H9 (cell line): Measurements from ENCODE around the gene ANKS3. TPM values are rescaled to one million over a fixed set of nuclear protein-coding genes. Genes with fewer than 3 reads are reported as not detected.

ENCODE experiments used
- DNase-seq: peaks from one replicate; pipeline ENCODE4 v3.0.0-alpha.2; 2017
- H2AFZ ChIP-seq: one replicate; pipeline ENCODE4 v1.6.1; 2013; ENCODE audit warnings: mild to moderate bottlenecking, low read length, control low read depth, moderate library complexity
- H2AK5ac ChIP-seq: 2 replicates; pipeline ENCODE4 v1.6.1; 2013; ENCODE audit warnings: low read length, control low read depth, mixed read lengths; ENCODE audit not compliant: insufficient read length
- H2BK120ac ChIP-seq: one replicate; pipeline ENCODE4 v1.6.1; 2013; ENCODE audit warnings: low read depth, mild to moderate bottlenecking, low read length, control low read depth, inconsistent platforms; ENCODE audit not compliant: poor library complexity, severe bottlenecking
- H2BK12ac ChIP-seq: 2 replicates; pipeline ENCODE4 v1.6.1; 2013; ENCODE audit warnings: low read length, control low read depth, mixed read lengths, low read depth; ENCODE audit not compliant: insufficient read length
- H2BK15ac ChIP-seq: 2 replicates; pipeline ENCODE4 v1.6.1; 2013; ENCODE audit warnings: low read depth, low read length, control low read depth
- H2BK20ac ChIP-seq: one replicate; pipeline ENCODE4 v1.6.1; 2013; ENCODE audit warnings: low read depth, mild to moderate bottlenecking, low read length, control low read depth, inconsistent platforms; ENCODE audit not compliant: poor library complexity, severe bottlenecking
- H2BK5ac ChIP-seq: 2 replicates; pipeline ENCODE4 v1.6.1; 2013; ENCODE audit warnings: low read length, control low read depth, mixed read lengths; ENCODE audit not compliant: insufficient read length
- H3K14ac ChIP-seq: 2 replicates; pipeline ENCODE4 v1.6.1; 2013; ENCODE audit warnings: low read length, control low read depth; ENCODE audit not compliant: insufficient read depth
- H3K18ac ChIP-seq: 2 replicates; pipeline ENCODE4 v1.6.1; 2013; ENCODE audit warnings: low read depth, mild to moderate bottlenecking, mixed read lengths, low read length, control low read depth; ENCODE audit not compliant: insufficient read length
- H3K23ac ChIP-seq: 2 replicates; pipeline ENCODE4 v1.6.1; 2013; ENCODE audit warnings: low read length, control low read depth, mixed read lengths, low read depth; ENCODE audit not compliant: insufficient read length
- H3K23me2 ChIP-seq: 2 replicates; pipeline ENCODE4 v1.6.1; 2013; ENCODE audit warnings: low read depth, mild to moderate bottlenecking, mixed read lengths, low read length, control low read depth; ENCODE audit not compliant: insufficient read length, poor library complexity, severe bottlenecking
- H3K27ac ChIP-seq: 2 replicates; pipeline ENCODE4 v1.5.1; 2013; ENCODE audit warnings: low read length, control low read depth, mixed read lengths, low read depth; ENCODE audit not compliant: insufficient read length
- H3K27me3 ChIP-seq: 2 replicates; pipeline ENCODE4 v1.6.1; 2013; ENCODE audit warnings: low read length, control low read depth, inconsistent platforms; ENCODE audit not compliant: insufficient read depth
- H3K4ac ChIP-seq: 2 replicates; pipeline ENCODE4 v1.6.1; 2013; ENCODE audit warnings: low read depth, mild to moderate bottlenecking, control low read depth, inconsistent platforms, low read length, moderate library complexity
- H3K4me1 ChIP-seq: 2 replicates; pipeline ENCODE4 v1.6.1; 2013; ENCODE audit warnings: low read length, control low read depth, inconsistent platforms; ENCODE audit not compliant: insufficient read depth
- H3K4me2 ChIP-seq: 2 replicates; pipeline ENCODE4 v1.6.1; 2013; ENCODE audit warnings: low read length, control low read depth, mixed read lengths; ENCODE audit not compliant: insufficient read length, insufficient read depth
- H3K56ac ChIP-seq: 2 replicates; pipeline ENCODE4 v1.6.1; 2013; ENCODE audit warnings: low read depth, mild to moderate bottlenecking, mixed read lengths, low read length, control low read depth; ENCODE audit not compliant: insufficient read length
- H3K79me1 ChIP-seq: 2 replicates; pipeline ENCODE4 v1.6.1; 2013; ENCODE audit warnings: low read depth, mild to moderate bottlenecking, moderate library complexity, low read length, control low read depth, inconsistent platforms; ENCODE audit not compliant: insufficient read depth, poor library complexity, severe bottlenecking
- H3K79me2 ChIP-seq: 2 replicates; pipeline ENCODE4 v1.6.1; 2013; ENCODE audit warnings: low read length, control low read depth, inconsistent platforms; ENCODE audit not compliant: insufficient read depth
- H3K9ac ChIP-seq: 2 replicates; pipeline ENCODE4 v1.6.1; 2013; ENCODE audit warnings: low read length, control low read depth, mixed read lengths; ENCODE audit not compliant: insufficient read length; ENCODE audit errors: extremely low read depth
- H3K9me3 ChIP-seq: one replicate; pipeline ENCODE4 v1.6.1; 2013; ENCODE audit warnings: low read depth, low read length, inconsistent platforms; ENCODE audit not compliant: control insufficient read depth
- H3T11ph ChIP-seq: one replicate; pipeline ENCODE4 v1.6.1; 2013; ENCODE audit warnings: mild to moderate bottlenecking, low read length, control low read depth, inconsistent platforms
- H4K20me1 ChIP-seq: one replicate; pipeline ENCODE4 v1.6.1; 2013; ENCODE audit not compliant: control insufficient read depth, insufficient read length, insufficient read depth
- H4K5ac ChIP-seq: 2 replicates; pipeline ENCODE4 v1.6.1; 2013; ENCODE audit warnings: low read depth, mild to moderate bottlenecking, mixed read lengths, low read length, control low read depth; ENCODE audit not compliant: insufficient read length
- H4K8ac ChIP-seq: replicated peaks from 2 replicates; pipeline ENCODE4 v1.6.1; 2013; ENCODE audit warnings: low read length, control low read depth, mixed read lengths, low read depth; ENCODE audit not compliant: insufficient read length
- H4K91ac ChIP-seq: 2 replicates; pipeline ENCODE4 v1.6.1; 2013; ENCODE audit warnings: low read depth, mild to moderate bottlenecking, moderate library complexity, mixed read lengths, low read length, control low read depth; ENCODE audit not compliant: insufficient read length
- H3K27ac Mint-ChIP-seq, 3 experiments: 2 replicates in 2 of 3; 3 replicates in 1 of 3; pipeline ENCODE4 v1.8.0; 2020 to 2021; ENCODE audit warnings: mixed read lengths in 3 of 3, mild to moderate bottlenecking in 1 of 3, moderate library complexity in 1 of 3
- H3K27me3 Mint-ChIP-seq: 2 replicates; pipeline ENCODE4 v1.8.0; 2021; ENCODE audit warnings: low read depth, mild to moderate bottlenecking, moderate library complexity, mixed read lengths
- H3K36me3 Mint-ChIP-seq, 3 experiments: 2 replicates in 2 of 3; 3 replicates in 1 of 3; pipeline ENCODE4 v1.8.0; 2020 to 2021; ENCODE audit warnings: low read depth in 3 of 3, mixed read lengths in 3 of 3; ENCODE audit not compliant: insufficient read depth in 1 of 3
- H3K4me1 Mint-ChIP-seq, 2 experiments: 2 replicates each; pipeline ENCODE4 v1.8.0; 2020; ENCODE audit warnings: mixed read lengths in 2 of 2
- H3K4me3 Mint-ChIP-seq, 2 experiments: 2 replicates in 1 of 2; 3 replicates in 1 of 2; pipeline ENCODE4 v1.8.0; 2020 to 2021; ENCODE audit warnings: mild to moderate bottlenecking in 2 of 2, mixed read lengths in 2 of 2, moderate library complexity in 1 of 2
- H3K9me3 Mint-ChIP-seq, 2 experiments: 2 replicates in 1 of 2; 3 replicates in 1 of 2; pipeline ENCODE4 v1.8.0; 2020; ENCODE audit warnings: mild to moderate bottlenecking in 2 of 2, mixed read lengths in 2 of 2, moderate library complexity in 1 of 2
- WGBS: extraction: QIAGEN DNeasy Blood & Tissue Kit; methylation state at CpG from one replicate; pipeline ENCODE4 v1.1.7; 2013; ENCODE audit warnings: missing lambda C conversion rate, low lambda C conversion rate, mixed read lengths; ENCODE audit not compliant: insufficient read length; ENCODE audit errors: extremely low coverage; 5-methylcytosine and 5-hydroxymethylcytosine counted together
- total RNA-seq: library from RNA; stranded (reverse); gene quantifications from 2 replicates; pipeline ENCODE4 v1.2.1, GENCODE V29; 2021
- TF ChIP-seq, protein P1 (sequence below): fragments of 200-600 bp; sonication (generic); conservative IDR thresholded peaks from 3 replicates; pipeline ENCODE4 v1.8.0; 2021; ENCODE audit warnings: antibody characterized with exemption, mild to moderate bottlenecking

ANKS3 gene
- total RNA-seq, 1 experiment from 2014 or later: 32.0 TPM

- no peak overlapping the region for H3K18ac ChIP-seq
- H4K5ac ChIP-seq: no peak overlapping the region
Measured at GRCh38 chr16:4714996-4715395, 19.1 kb downstream of the ANKS3 start.

More at GRCh38 chr16:4714996-4715395, 19.1 kb downstream of the ANKS3 start:
- no peak overlapping the region for H3K9ac ChIP-seq
- no peak overlapping the region for H2AFZ ChIP-seq
- TF ChIP-seq, protein P1, sequence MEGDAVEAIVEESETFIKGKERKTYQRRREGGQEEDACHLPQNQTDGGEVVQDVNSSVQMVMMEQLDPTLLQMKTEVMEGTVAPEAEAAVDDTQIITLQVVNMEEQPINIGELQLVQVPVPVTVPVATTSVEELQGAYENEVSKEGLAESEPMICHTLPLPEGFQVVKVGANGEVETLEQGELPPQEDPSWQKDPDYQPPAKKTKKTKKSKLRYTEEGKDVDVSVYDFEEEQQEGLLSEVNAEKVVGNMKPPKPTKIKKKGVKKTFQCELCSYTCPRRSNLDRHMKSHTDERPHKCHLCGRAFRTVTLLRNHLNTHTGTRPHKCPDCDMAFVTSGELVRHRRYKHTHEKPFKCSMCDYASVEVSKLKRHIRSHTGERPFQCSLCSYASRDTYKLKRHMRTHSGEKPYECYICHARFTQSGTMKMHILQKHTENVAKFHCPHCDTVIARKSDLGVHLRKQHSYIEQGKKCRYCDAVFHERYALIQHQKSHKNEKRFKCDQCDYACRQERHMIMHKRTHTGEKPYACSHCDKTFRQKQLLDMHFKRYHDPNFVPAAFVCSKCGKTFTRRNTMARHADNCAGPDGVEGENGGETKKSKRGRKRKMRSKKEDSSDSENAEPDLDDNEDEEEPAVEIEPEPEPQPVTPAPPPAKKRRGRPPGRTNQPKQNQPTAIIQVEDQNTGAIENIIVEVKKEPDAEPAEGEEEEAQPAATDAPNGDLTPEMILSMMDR: no peak
- H3K23me2 ChIP-seq: no peaks in the 10 kb centered on the region
- no peaks in the 10 kb centered on the region for H3K9me3 Mint-ChIP-seq
- H4K8ac ChIP-seq: no peak overlapping the region
- H4K91ac ChIP-seq: no peak overlapping the region
- no CpG with 5 or more reads among the region's 2 CpGs for WGBS
- no peaks in the 10 kb centered on the region for H3K79me2 ChIP-seq
- H3T11ph ChIP-seq: no peak overlapping the region
- H2AK5ac ChIP-seq: no peak overlapping the region
- no peak overlapping the region for H3K56ac ChIP-seq
- H3K4me3 Mint-ChIP-seq: no peak overlapping the region
- no peak overlapping the region for H2BK20ac ChIP-seq
- H3K4me1 Mint-ChIP-seq: peaks cover 18 to 33% of the 10 kb centered on the region in 2 experiments
- no peaks in the 10 kb centered on the region for H4K20me1 ChIP-seq
- H2BK15ac ChIP-seq: no peak overlapping the region
- no peaks in the 10 kb centered on the region for H3K9me3 ChIP-seq
- H3K27ac Mint-ChIP-seq: no peak overlapping the region
- H3K14ac ChIP-seq: no peak overlapping the region
- no peak overlapping the region for H2BK120ac ChIP-seq
- H3K27me3 Mint-ChIP-seq: no peaks in the 10 kb centered on the region
- no peak overlapping the region for H3K27ac ChIP-seq
- H3K4me1 ChIP-seq: peaks cover 3% of the 10 kb centered on the region; the same call in 1 of the 2 replicates
- no peak overlapping the region for H3K4ac ChIP-seq
- no peak overlapping the region for H2BK5ac ChIP-seq
- H3K4me2 ChIP-seq: no peak overlapping the region
- no peak overlapping the region for H2BK12ac ChIP-seq
- no peak for DNase-seq
- H3K36me3 Mint-ChIP-seq: peaks cover 13 to 55% (median 36%) of the 10 kb centered on the region in 3 experiments
- H3K27me3 ChIP-seq: no peaks in the 10 kb centered on the region
- no peaks in the 10 kb centered on the region for H3K79me1 ChIP-seq
- H3K23ac ChIP-seq: no peak overlapping the region
